Fibroblast of lung (primary cell): Measurements from ENCODE around the gene NRIP3. TPM values are rescaled to one million over a fixed set of nuclear protein-coding genes. Genes with fewer than 3 reads are reported as not detected.

ENCODE experiments used
- DNase-seq, 2 donors: peaks; one replicate each; pipeline versions ENCODE4 v3.0.0 to v3.0.0-alpha.2; 2010; ENCODE audit warnings: low read depth in 2 of 2
- H2AFZ ChIP-seq: 2 replicates; pipeline ENCODE4 v1.5.1; 2012; ENCODE audit warnings: low read length, control low read depth, inconsistent platforms
- H3K27ac ChIP-seq: 2 replicates; pipeline ENCODE4 v1.5.1; 2011; ENCODE audit warnings: low read length, control low read depth; ENCODE audit not compliant: insufficient read depth
- H3K27me3 ChIP-seq: 2 replicates; pipeline ENCODE4 v1.5.1; 2011; ENCODE audit warnings: mild to moderate bottlenecking, low read length; ENCODE audit not compliant: control insufficient read depth, insufficient read depth
- H3K36me3 ChIP-seq: 2 replicates; pipeline ENCODE4 v1.5.1; 2011; ENCODE audit warnings: low read length; ENCODE audit not compliant: control insufficient read depth, insufficient read depth
- H3K4me1 ChIP-seq: 2 replicates; pipeline ENCODE4 v1.5.1; 2011; ENCODE audit warnings: low read length; ENCODE audit not compliant: control insufficient read depth, insufficient read depth; ENCODE audit errors: extremely low read depth
- H3K4me2 ChIP-seq: 2 replicates; pipeline ENCODE4 v1.5.1; 2011; ENCODE audit warnings: low read length, control low read depth; ENCODE audit not compliant: insufficient read depth; ENCODE audit errors: extremely low read depth
- H3K4me3 ChIP-seq, 4 experiments: fragments of 200-600 bp in 1 of 4; sonication (generic) in 1 of 4; replicated peaks in 1 of 4; 2 replicates each; pipeline ENCODE4 v1.5.1; 2011 to 2016; ENCODE audit warnings: low read length in 4 of 4, low read depth in 3 of 4, mild to moderate bottlenecking in 3 of 4, control low read depth in 2 of 4, inconsistent platforms in 1 of 4, mixed read lengths in 1 of 4; ENCODE audit not compliant: insufficient read depth in 1 of 4; ENCODE audit errors: control extremely low read depth in 1 of 4
- H3K79me2 ChIP-seq: 2 replicates; pipeline ENCODE4 v1.5.1; 2012; ENCODE audit warnings: mild to moderate bottlenecking, low read length, inconsistent platforms; ENCODE audit not compliant: control insufficient read depth, insufficient read depth
- H3K9ac ChIP-seq: 2 replicates; pipeline ENCODE4 v1.5.1; 2011; ENCODE audit warnings: mild to moderate bottlenecking, low read length, control low read depth; ENCODE audit not compliant: insufficient read depth
- H3K9me3 ChIP-seq: 2 replicates; pipeline ENCODE4 v1.5.1; 2012; ENCODE audit warnings: low read depth, low read length; ENCODE audit not compliant: control insufficient read depth, insufficient read depth
- H4K20me1 ChIP-seq: 2 replicates; pipeline ENCODE4 v1.5.1; 2011; ENCODE audit warnings: low read length; ENCODE audit not compliant: control insufficient read depth, insufficient read depth; ENCODE audit errors: extremely low read depth
- EZH2 ChIP-seq: IDR thresholded peaks from 2 replicates; pipeline ENCODE4 v1.5.1; 2012; ENCODE audit warnings: low read length, control low read depth, mild to moderate bottlenecking; ENCODE audit errors: missing control alignments
- polyA plus RNA-seq, 2 donors: library from polyadenylated mRNA; depleted of rRNA in 1 of 2; stranded (reverse) in 1 of 2; unstranded in 1 of 2; fragments of >200 nt; gene quantifications; 2 replicates each; pipeline ENCODE4 v1.2.1, GENCODE V29; 2011 to 2012; ENCODE audit warnings: missing spikeins in 1 of 2
- total RNA-seq: library from RNA; depleted of rRNA; stranded (reverse); fragments of >200 nt; gene quantifications from 2 replicates; pipeline ENCODE4 v1.2.1, GENCODE V29; 2014
- TF ChIP-seq, protein P1 (sequence below), 2 donors: IDR thresholded peaks in 1 of 2; conservative IDR thresholded peaks in 1 of 2; 1 replicate in 1 of 2; 2 replicates in 1 of 2; pipeline ENCODE4 v1.5.1; 2011 to 2012; ENCODE audit warnings: low read length in 2 of 2, control low read depth in 1 of 2, inconsistent platforms in 1 of 2, low read depth in 1 of 2, mild to moderate bottlenecking in 1 of 2

NRIP3 gene
- total and polyA plus RNA-seq, 2 donors (not counting 1 experiment from before 2014, with no cell fraction given), result 8.8 to 11.7 TPM

DNA sequence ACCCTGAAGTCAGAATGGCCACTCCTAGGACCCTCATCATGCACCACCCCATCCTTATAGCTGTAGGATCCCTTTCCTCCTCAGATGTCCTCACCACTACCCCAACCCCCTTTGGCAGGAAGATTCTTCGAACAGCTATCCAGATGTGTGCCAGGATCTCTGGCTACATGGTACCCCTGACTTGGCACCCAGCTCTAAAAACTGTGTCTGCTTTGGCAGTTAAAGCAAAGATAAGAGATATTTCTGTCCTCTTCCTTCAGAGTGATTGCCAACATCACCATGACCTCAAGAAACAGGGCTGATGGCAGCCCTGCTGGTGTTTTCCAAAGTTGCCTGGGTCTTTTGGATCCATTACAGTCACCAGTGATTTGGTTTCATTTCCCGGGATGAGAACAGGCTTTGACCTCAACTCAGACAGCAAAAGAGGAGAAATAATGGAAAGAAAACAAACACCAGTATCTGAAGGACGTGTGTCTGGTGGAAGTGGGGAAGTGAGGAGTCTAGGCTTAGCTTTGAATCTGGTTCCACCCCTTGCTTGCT is 4.3 kb upstream of the NRIP3 start:
- H3K27me3 ChIP-seq, result peaks cover 22% of the 10 kb centered on the region
- TF ChIP-seq EZH2, result no peak
- TF ChIP-seq, protein P1, sequence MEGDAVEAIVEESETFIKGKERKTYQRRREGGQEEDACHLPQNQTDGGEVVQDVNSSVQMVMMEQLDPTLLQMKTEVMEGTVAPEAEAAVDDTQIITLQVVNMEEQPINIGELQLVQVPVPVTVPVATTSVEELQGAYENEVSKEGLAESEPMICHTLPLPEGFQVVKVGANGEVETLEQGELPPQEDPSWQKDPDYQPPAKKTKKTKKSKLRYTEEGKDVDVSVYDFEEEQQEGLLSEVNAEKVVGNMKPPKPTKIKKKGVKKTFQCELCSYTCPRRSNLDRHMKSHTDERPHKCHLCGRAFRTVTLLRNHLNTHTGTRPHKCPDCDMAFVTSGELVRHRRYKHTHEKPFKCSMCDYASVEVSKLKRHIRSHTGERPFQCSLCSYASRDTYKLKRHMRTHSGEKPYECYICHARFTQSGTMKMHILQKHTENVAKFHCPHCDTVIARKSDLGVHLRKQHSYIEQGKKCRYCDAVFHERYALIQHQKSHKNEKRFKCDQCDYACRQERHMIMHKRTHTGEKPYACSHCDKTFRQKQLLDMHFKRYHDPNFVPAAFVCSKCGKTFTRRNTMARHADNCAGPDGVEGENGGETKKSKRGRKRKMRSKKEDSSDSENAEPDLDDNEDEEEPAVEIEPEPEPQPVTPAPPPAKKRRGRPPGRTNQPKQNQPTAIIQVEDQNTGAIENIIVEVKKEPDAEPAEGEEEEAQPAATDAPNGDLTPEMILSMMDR (conservative IDR thresholded peaks at IDR 0.05 in 1 of 2, IDR thresholded peaks at IDR 0.05 in 1 of 2; ENCODE audit: low read depth in 1 of 2, low read length in 2 of 2), result no peak
- no peaks in the 10 kb centered on the region for H3K36me3 ChIP-seq
- no peak overlapping the region for H2AFZ ChIP-seq
- no peak overlapping the region for H3K4me2 ChIP-seq
- no peaks in the 10 kb centered on the region for H3K4me1 ChIP-seq
- DNase-seq, result no peak
- no peaks in the 10 kb centered on the region for H3K9me3 ChIP-seq
- H3K4me3 ChIP-seq, result no peak overlapping the region
- no peaks in the 10 kb centered on the region for H3K79me2 ChIP-seq
- H4K20me1 ChIP-seq, result no peaks in the 10 kb centered on the region
- H3K27ac ChIP-seq, result no peak overlapping the region
- H3K9ac ChIP-seq, result no peak overlapping the region

DNA sequence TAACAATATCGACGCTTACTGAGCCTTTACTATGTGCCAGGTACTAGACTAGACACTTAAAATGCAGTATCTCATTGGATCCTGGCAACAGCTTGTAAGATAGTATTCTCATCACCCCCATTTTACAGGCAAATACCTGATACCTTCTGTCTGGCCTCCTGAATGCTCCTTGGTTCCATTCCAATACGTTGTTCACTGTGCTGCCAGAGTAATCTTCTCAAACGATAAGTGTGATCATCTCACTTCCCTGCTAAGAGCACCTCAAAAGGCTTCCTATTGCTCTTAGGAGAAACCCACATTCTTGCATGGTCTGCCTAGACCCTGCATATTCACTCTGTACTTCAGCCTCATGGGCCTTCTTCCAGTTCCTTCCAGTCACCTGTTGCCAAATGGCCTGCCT is 1.3 kb upstream of the NRIP3 start:
- no peak overlapping the region for H3K4me2 ChIP-seq
- no peak overlapping the region for H3K9ac ChIP-seq
- H3K79me2 ChIP-seq, result no peaks in the 10 kb centered on the region
- no peaks in the 10 kb centered on the region for H4K20me1 ChIP-seq
- TF ChIP-seq, protein P1 (conservative IDR thresholded peaks at IDR 0.05 in 1 of 2, IDR thresholded peaks at IDR 0.05 in 1 of 2; ENCODE audit: low read depth in 1 of 2, low read length in 2 of 2), result no peak
- TF ChIP-seq EZH2, result no peak
- H3K9me3 ChIP-seq, result no peaks in the 10 kb centered on the region
- no peak overlapping the region for H2AFZ ChIP-seq
- H3K27me3 ChIP-seq, result peaks cover 22% of the 10 kb centered on the region
- H3K36me3 ChIP-seq, result no peaks in the 10 kb centered on the region
- peaks cover 7% of the 10 kb centered on the region for H3K4me1 ChIP-seq
- DNase-seq, result no peak
- H3K27ac ChIP-seq, result no peak overlapping the region
- no peak overlapping the region for H3K4me3 ChIP-seq

- no peak for DNase-seq
- H3K4me3 ChIP-seq, result peak overlapping the region in 3 of 4 experiments; percentile 25 to 55 (median 46)
- peak; percentile 24 for TF ChIP-seq EZH2
- TF ChIP-seq, protein P1 (conservative IDR thresholded peaks at IDR 0.05 in 1 of 2, IDR thresholded peaks at IDR 0.05 in 1 of 2; ENCODE audit: low read depth in 1 of 2, low read length in 2 of 2), result no peak
- peaks cover 22% of the 10 kb centered on the region for H3K27me3 ChIP-seq
- peaks cover 7% of the 10 kb centered on the region for H3K4me1 ChIP-seq
- H2AFZ ChIP-seq, result peak overlapping the region; percentile 45
- no peak overlapping the region for H3K27ac ChIP-seq
- no peaks in the 10 kb centered on the region for H3K9me3 ChIP-seq
- no peaks in the 10 kb centered on the region for H3K36me3 ChIP-seq
- H4K20me1 ChIP-seq, result no peaks in the 10 kb centered on the region
- no peaks in the 10 kb centered on the region for H3K79me2 ChIP-seq
- H3K9ac ChIP-seq, result peak overlapping the region; percentile 51
- peak overlapping the region; percentile 74 for H3K4me2 ChIP-seq
Measured at GRCh38 chr11:9004183-9004926, 554 bp upstream of the NRIP3 start.
